ENCODE data around the gene CBX3. TPM values are rescaled to one million over a fixed set of nuclear protein-coding genes. Genes with fewer than 3 reads are reported as not detected.
A peak's percentile ranks its signal among the peaks of the same experiment; 100 is the strongest.
"Not testable (repeated sequence)": the region's sequence is repeated elsewhere in the genome, so short reads cannot be mapped to it uniquely, and the experiment has no call there.

CBX3 gene
- total RNA-seq (10 to 100 TPM; 31.5 to 70.1 (median 59.9) TPM), polyA plus RNA-seq (10 to 100 TPM; 50.4 to 66.2 TPM)
- long read RNA-seq, donor 1, transcript CBX3-201 (6 exons, 2,128 nt), result minor isoform, 5 of 97 reads
- long read RNA-seq, donor 1, transcript CBX3-202 (6 exons, 1,857 nt), result major isoform, 82 of 97 reads
- long read RNA-seq, donor 1, partial matches to known transcripts, result 5 of 97 reads
- long read RNA-seq, donor 1, other reads (novel, unspliced or antisense), result 4 of 97 reads
- long read RNA-seq, donor 2, transcript CBX3-202 (6 exons, 1,857 nt), result major isoform, 88 of 110 reads
- long read RNA-seq, donor 2, transcript CBX3-201 (6 exons, 2,128 nt), result minor isoform, 5 of 110 reads
- long read RNA-seq, donor 2, partial matches to known transcripts, result 9 of 110 reads
- long read RNA-seq, donor 2, other reads (novel, unspliced or antisense), result 7 of 110 reads
- long read RNA-seq, donor 3, transcript CBX3-201 (6 exons, 2,128 nt), result minor isoform, 7 of 93 reads
- long read RNA-seq, donor 3, transcript CBX3-202 (6 exons, 1,857 nt), result major isoform, 72 of 93 reads
- long read RNA-seq, donor 3, partial matches to known transcripts, result 10 of 93 reads
- long read RNA-seq, donor 3, other reads (novel, unspliced or antisense), result 4 of 93 reads

- Histone ChIP-seq H3K4me1 (peaks cover 7 to 53% (median 39%) of the 10 kb centered on the region in 12 donors), H3K27ac (peak within 1 kb of the TSS; percentile 96 to 100 (median 99)), H3K4me3 (peak within 1 kb of the TSS; percentile 75 to 97 (median 88)), H3K27me3 (no peaks in the 10 kb centered on the region), H3K9me3 (no peaks in the 10 kb centered on the region), H3K36me3 (peaks cover 0 to 38% (median 25%) of the 10 kb centered on the region in 9 donors)
- peak; percentile 91 to 95 (median 92) for DNase-seq
- intact Hi-C loops (cut with DNase I), result loop anchor here in 6 of 10 donors (2.0 to 10.0 kb wide), 6 partner anchors 109 to 1077 kb away; partner anchors contain the start of gene CYCS (in 1 of the 6)
- 0 to 3% (median 1%) methylated on average over 33 to 86 of the region's 86 CpGs for WGBS, 4 donors
- TF ChIP-seq POLR2A (IDR thresholded peaks at IDR 0.05) (peak in 1 of 2 donors; percentile 48), CTCF (IDR thresholded peaks at IDR 0.05) (no peak)
- peak; percentile 65 to 80 (median 74) for ATAC-seq
These were observed at the start of gene CBX3 for GRCh38 chr7:26201247-26202018. Gene CBX3 (plus strand): TSS chr7:26201745. CDS start chr7:26202999, 1,254 bp downstream.

GRCh38 chr7:26151953-26152781, 49.4 kb upstream of the CBX3 start, which contains the start of gene NFE2L3:
Gene NFE2L3 (plus strand): TSS chr7:26152198. CDS start chr7:26152499, 301 bp downstream.
- Histone ChIP-seq H3K27ac (peak within 1 kb of the TSS in 1 of 12 donors; percentile 60), H3K36me3 (no peaks in the 10 kb centered on the region), H3K27me3 (peaks cover 0 to 32% (median 19%) of the 10 kb centered on the region in 9 donors), H3K9me3 (no peaks in the 10 kb centered on the region), H3K4me1 (peaks cover 0 to 43% (median 0%) of the 10 kb centered on the region in 12 donors), H3K4me3 (peak within 1 kb of the TSS; percentile 38 to 76 (median 57))
- TF ChIP-seq POLR2A (IDR thresholded peaks at IDR 0.05) (peak in 1 of 2 donors; percentile 25), CTCF (IDR thresholded peaks at IDR 0.05) (peak in 5 of 12 donors; percentile 7 to 35 (median 24))
- ATAC-seq, result peak in 3 of 4 donors; percentile 84 to 89 (median 87)
- intact Hi-C loops (cut with DNase I), result loop anchor here in 1 of 10 donors (2.0 kb wide), 1 partner anchor 47 kb away; no protein-coding TSS in a partner anchor
- DNase-seq, result peak; percentile 66 to 88 (median 75)
- WGBS, 4 donors, result 1 to 2% (median 1%) methylated on average over 18 to 95 of the region's 95 CpGs

- Histone ChIP-seq H3K4me1 (peaks cover 0 to 45% (median 0%) of the 10 kb centered on the region in 12 donors), H3K4me3 (peak overlapping the region; percentile 38 to 76 (median 57)), H3K27ac (peak overlapping the region in 1 of 12 donors; percentile 60), H3K27me3 (peaks cover 0 to 32% (median 19%) of the 10 kb centered on the region in 9 donors)
- peak in 2 of 4 donors; percentile 7 to 19 for ATAC-seq
- not testable (repeated sequence) for H3K9me3 ChIP-seq, DNase-seq, H3K36me3 ChIP-seq
- intact Hi-C loops (cut with DNase I), result loop anchor here in 1 of 10 donors (2.0 kb wide), 1 partner anchor 46 kb away; no protein-coding TSS in a partner anchor
- 1 to 18% (median 10%) methylated on average over 5 to 54 of the region's 54 CpGs for WGBS, 4 donors
These were observed 48.7 kb upstream of the CBX3 start for GRCh38 chr7:26152782-26153240.

Measured in heart left ventricle (tissue), 16 donors.